Measurements from ENCODE around the gene YRDC. TPM values are rescaled to one million over a fixed set of nuclear protein-coding genes. Genes with fewer than 3 reads are reported as not detected.

The YRDC gene
- total and polyA plus RNA-seq, 2 of the 13 experiments (the other 11 are each of a cell fraction or from before 2014, with no cell fraction given): 27.5 to 29.2 TPM

DNA sequence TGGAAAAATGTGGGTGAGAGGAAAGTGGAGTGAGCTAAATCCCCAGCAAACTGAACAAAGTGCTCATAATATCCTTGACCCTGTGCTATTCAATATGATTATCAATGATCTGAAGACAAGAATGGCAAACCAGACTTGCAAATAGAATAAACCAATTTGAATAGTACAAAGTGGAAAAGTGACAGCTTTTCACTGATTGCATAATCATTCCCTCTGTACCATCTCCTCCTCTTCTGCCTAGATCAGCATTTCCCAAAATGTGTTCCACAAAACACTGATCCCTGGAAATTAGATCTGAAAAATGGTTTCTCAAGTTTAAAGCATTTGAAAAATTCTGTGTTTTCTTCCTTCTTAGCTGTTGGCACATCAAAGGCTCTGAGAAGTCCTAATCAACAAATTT is 43.3 kb upstream of the YRDC start (continued):
- TF ChIP-seq CEBPB (IDR thresholded peaks at IDR 0.05; ENCODE audit: borderline replicate concordance, low read depth, low read length): peak; percentile 65
- 0 out of 2 replicates have a peak, but pooled peaks have one; percentile 7 for TF ChIP-seq MAFF (IDR thresholded peaks at IDR 0.05; ENCODE audit: low read depth, low read length)

DNA sequence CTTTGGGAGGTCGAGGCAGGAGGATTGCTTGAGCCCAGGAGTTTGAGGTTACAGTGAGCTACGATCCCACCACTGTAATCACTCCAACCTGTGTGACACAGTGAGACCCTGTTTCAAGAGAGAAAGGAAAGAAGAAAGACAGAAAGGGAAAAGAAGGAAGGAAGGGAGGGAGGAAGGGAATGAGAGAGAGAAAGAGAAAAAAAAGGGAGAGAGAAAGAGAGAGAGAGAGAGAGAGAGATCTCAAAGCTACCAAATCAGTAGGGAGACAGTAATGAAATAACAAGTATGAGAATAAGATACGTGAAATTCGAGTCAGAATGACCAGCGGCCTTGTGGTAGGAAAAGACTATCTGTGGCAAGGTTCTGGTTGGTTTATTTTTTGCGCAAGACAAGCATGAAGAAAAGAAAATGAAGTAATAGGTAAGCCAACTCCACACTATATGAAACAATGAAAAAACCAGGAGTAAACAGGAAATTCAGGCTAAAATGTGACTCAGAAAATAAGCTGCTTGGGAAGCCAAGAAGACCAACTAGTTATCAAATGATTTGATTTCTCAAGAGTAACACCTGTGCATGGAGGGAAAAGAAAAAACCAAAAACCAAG is 42.4 kb upstream of the YRDC start:
- in situ Hi-C loops (cut with HindIII; ENCODE audit: extremely low pct_ligation_motif_present, low pct_unique_long_range_greater_than_20kb) (no loop called here), intact Hi-C loops (cut with micrococcal nuclease; ENCODE audit: unreplicated experiment) (no loop called here)
- Histone ChIP-seq H3K36me3 (replicated peaks in 1 of 2; ENCODE audit: control insufficient read depth in 1 of 2, insufficient read depth in 2 of 2, low read length in 2 of 2) (peaks cover 5 to 21% of the 10 kb centered on the region in 2 experiments; a peak in 4 of 5 replicates), H3K27me3 (ENCODE audit: control insufficient read depth in 1 of 2, insufficient read depth in 2 of 2, low read length in 2 of 2) (no peaks in the 10 kb centered on the region; a peak in 1 of 5 replicates), H3K27ac (ENCODE audit: extremely low read length, insufficient read depth, low read length) (no peak overlapping the region), H4K20me1 (ENCODE audit: insufficient read depth, low read length) (no peaks in the 10 kb centered on the region), H2AFZ (ENCODE audit: low read length) (no peak overlapping the region), H3K79me2 (ENCODE audit: insufficient read depth, low read length) (peaks cover 14% of the 10 kb centered on the region), H3K9ac (ENCODE audit: insufficient read depth, low read depth, low read length) (no peak overlapping the region), H3K4me3 (replicated peaks in 1 of 3; ENCODE audit: insufficient read depth in 1 of 3, low read depth in 2 of 3, low read length in 3 of 3) (no peak overlapping the region), H3K9me3 (ENCODE audit: low read length) (no peaks in the 10 kb centered on the region), H3K4me2 (ENCODE audit: low read depth, low read length) (no peak overlapping the region), H3K4me1 (ENCODE audit: insufficient read depth, low read length) (no peaks in the 10 kb centered on the region)
- ChIA-PET POLR2A (interaction anchor here (1.0 to 1.1 kb wide), 2 partner anchors 9 to 42 kb away, joined by 3 read pairs; partner anchors contain the start of genes MTF1 and YRDC), CTCF (ENCODE audit: low intra/inter-chr PET ratio, low total read pairs) (no interaction called here)
- no TSS peak for BruUV-seq (replicated peaks)
- no peak for DNase-seq (ENCODE audit: low spot score)
- no peak for ATAC-seq
- 96% methylated on average over 6 of the region's 6 CpGs for WGBS (ENCODE audit: low lambda C conversion rate)
- no peak for TF ChIP-seq EP300 (IDR thresholded peaks at IDR 0.05; ENCODE audit: low read depth in 2 of 2, low read length in 2 of 2)
- TF ChIP-seq EP300 (CRISPR knock-in tag; IDR thresholded peaks at IDR 0.05; ENCODE audit: borderline replicate concordance): no peak
- TF ChIP-seq, protein P1, sequence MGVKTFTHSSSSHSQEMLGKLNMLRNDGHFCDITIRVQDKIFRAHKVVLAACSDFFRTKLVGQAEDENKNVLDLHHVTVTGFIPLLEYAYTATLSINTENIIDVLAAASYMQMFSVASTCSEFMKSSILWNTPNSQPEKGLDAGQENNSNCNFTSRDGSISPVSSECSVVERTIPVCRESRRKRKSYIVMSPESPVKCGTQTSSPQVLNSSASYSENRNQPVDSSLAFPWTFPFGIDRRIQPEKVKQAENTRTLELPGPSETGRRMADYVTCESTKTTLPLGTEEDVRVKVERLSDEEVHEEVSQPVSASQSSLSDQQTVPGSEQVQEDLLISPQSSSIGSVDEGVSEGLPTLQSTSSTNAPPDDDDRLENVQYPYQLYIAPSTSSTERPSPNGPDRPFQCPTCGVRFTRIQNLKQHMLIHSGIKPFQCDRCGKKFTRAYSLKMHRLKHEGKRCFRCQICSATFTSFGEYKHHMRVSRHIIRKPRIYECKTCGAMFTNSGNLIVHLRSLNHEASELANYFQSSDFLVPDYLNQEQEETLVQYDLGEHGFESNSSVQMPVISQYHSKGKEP (CRISPR knock-in tag; IDR thresholded peaks at IDR 0.05): no peak
- no peak for TF ChIP-seq ZNF430 (CRISPR knock-in tag; IDR thresholded peaks at IDR 0.05)
- no peak for TF ChIP-seq SNAI1 (CRISPR knock-in tag; IDR thresholded peaks at IDR 0.05; ENCODE audit: borderline replicate concordance)
- no peak for TF ChIP-seq ZMYM4 (CRISPR knock-in tag; IDR thresholded peaks at IDR 0.05)
- no peak for TF ChIP-seq ZNF761 (CRISPR knock-in tag; conservative IDR thresholded peaks at IDR 0.05)
- TF ChIP-seq CAMTA2 (CRISPR knock-in tag; IDR thresholded peaks at IDR 0.05; ENCODE audit: borderline replicate concordance): no peak
- TF ChIP-seq ZFP36L2 (CRISPR knock-in tag; IDR thresholded peaks at IDR 0.05): no peak
- no peak for TF ChIP-seq SAP130 (CRISPR knock-in tag; IDR thresholded peaks at IDR 0.05; ENCODE audit: low read depth)
- TF ChIP-seq, protein P2, sequence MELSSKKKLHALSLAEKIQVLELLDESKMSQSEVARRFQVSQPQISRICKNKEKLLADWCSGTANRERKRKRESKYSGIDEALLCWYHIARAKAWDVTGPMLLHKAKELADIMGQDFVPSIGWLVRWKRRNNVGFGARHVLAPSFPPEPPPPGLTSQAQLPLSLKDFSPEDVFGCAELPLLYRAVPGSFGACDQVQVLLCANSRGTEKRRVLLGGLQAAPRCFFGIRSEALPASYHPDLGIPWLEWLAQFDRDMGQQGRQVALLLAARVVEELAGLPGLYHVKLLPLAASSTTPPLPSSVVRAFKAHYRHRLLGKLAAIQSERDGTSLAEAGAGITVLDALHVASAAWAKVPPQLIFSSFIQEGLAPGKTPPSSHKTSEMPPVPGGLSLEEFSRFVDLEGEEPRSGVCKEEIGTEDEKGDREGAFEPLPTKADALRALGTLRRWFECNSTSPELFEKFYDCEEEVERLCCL (CRISPR knock-in tag; IDR thresholded peaks at IDR 0.05; ENCODE audit: borderline replicate concordance): no peak
- TF ChIP-seq ADNP (CRISPR knock-in tag; IDR thresholded peaks at IDR 0.05): no peak
- no peak for TF ChIP-seq ZNF30 (CRISPR knock-in tag; IDR thresholded peaks at IDR 0.05)
- TF ChIP-seq SOX6 (IDR thresholded peaks at IDR 0.05): no peak
- no peak for TF ChIP-seq SOX6 (CRISPR knock-in tag; IDR thresholded peaks at IDR 0.05)
- TF ChIP-seq, protein P3, sequence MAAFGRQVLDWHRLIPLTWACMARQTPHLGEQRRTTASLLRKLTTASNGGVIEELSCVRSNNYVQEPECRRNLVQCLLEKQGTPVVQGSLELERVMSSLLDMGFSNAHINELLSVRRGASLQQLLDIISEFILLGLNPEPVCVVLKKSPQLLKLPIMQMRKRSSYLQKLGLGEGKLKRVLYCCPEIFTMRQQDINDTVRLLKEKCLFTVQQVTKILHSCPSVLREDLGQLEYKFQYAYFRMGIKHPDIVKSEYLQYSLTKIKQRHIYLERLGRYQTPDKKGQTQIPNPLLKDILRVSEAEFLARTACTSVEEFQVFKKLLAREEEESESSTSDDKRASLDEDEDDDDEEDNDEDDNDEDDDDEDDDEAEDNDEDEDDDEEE (CRISPR knock-in tag; IDR thresholded peaks at IDR 0.05): no peak
- TF ChIP-seq ZNF777 (CRISPR knock-in tag; IDR thresholded peaks at IDR 0.05): no peak
- no peak for FAIRE-seq

All from HepG2 (cell line).